ENCODE data around the gene MEG3.
"Not testable (repeated sequence)": the region's sequence is repeated elsewhere in the genome, so short reads cannot be mapped to it uniquely, and the experiment has no call there.

The MEG3 gene

GRCh38 chr14:100800041-100800440, 25.9 kb upstream of the MEG3 start:
- Histone ChIP-seq H2AK5ac (ENCODE audit: low read length) (no peak overlapping the region), H2BK5ac (ENCODE audit: low read length) (no peak overlapping the region), H4K8ac (ENCODE audit: low read depth, low read length) (no peak overlapping the region), H3K4ac (ENCODE audit: low read depth, low read length) (no peak overlapping the region), H3K27me3 (ENCODE audit: insufficient read depth, low read length, poor library complexity) (no peaks in the 10 kb centered on the region), H3K4me1 (ENCODE audit: control insufficient read depth, low read depth, low read length) (no peaks in the 10 kb centered on the region), H2BK120ac (ENCODE audit: low read depth, low read length) (no peak overlapping the region), H3K4me3 (ENCODE audit: low read length) (no peak overlapping the region), H3K79me1 (ENCODE audit: low read length) (no peaks in the 10 kb centered on the region), H3K79me2 (ENCODE audit: control insufficient read depth, insufficient read depth, low read length) (no peaks in the 10 kb centered on the region), H3K36me3 (ENCODE audit: control insufficient read depth, insufficient read depth, low read length) (no peaks in the 10 kb centered on the region), H3K56ac (ENCODE audit: low read length) (no peak overlapping the region), H3K9ac (ENCODE audit: low read length) (no peak overlapping the region), H2BK15ac (replicated peaks; ENCODE audit: low read depth) (no peak overlapping the region), H3K27ac (ENCODE audit: low read depth, low read length) (no peak overlapping the region), H3K23ac (ENCODE audit: low read length) (no peak overlapping the region), H3K4me2 (ENCODE audit: low read length) (no peak overlapping the region), H3K18ac (ENCODE audit: low read length) (no peak overlapping the region), H4K5ac (ENCODE audit: low read length) (no peak overlapping the region)
- WGBS (ENCODE audit: extremely low coverage, insufficient coverage, low lambda C conversion rate), result no CpG with 5 or more reads among the region's 4 CpGs
- no peak for DNase-seq

GRCh38 chr14:100801433-100801832, 24.5 kb upstream of the MEG3 start:
- H2BK5ac ChIP-seq (ENCODE audit: low read length); H3K9ac ChIP-seq (ENCODE audit: low read length); H3K79me1 ChIP-seq (ENCODE audit: low read length); H3K36me3 ChIP-seq (ENCODE audit: control insufficient read depth, insufficient read depth, low read length); H2BK120ac ChIP-seq (ENCODE audit: low read depth, low read length); H3K23ac ChIP-seq (ENCODE audit: low read length); H3K27me3 ChIP-seq (ENCODE audit: insufficient read depth, low read length, poor library complexity); H3K4me3 ChIP-seq (ENCODE audit: low read length); H3K27ac ChIP-seq (ENCODE audit: low read depth, low read length); H3K56ac ChIP-seq (ENCODE audit: low read length); H3K4me1 ChIP-seq (ENCODE audit: control insufficient read depth, low read depth, low read length); H3K4me2 ChIP-seq (ENCODE audit: low read length); H4K5ac ChIP-seq (ENCODE audit: low read length); H4K8ac ChIP-seq (ENCODE audit: low read depth, low read length); H3K79me2 ChIP-seq (ENCODE audit: control insufficient read depth, insufficient read depth, low read length); DNase-seq; H3K18ac ChIP-seq (ENCODE audit: low read length); H2BK15ac ChIP-seq (replicated peaks; ENCODE audit: low read depth); H3K4ac ChIP-seq (ENCODE audit: low read depth, low read length); H2AK5ac ChIP-seq (ENCODE audit: low read length): not testable (repeated sequence)
- no CpG with 5 or more reads among the region's 9 CpGs for WGBS (ENCODE audit: extremely low coverage, insufficient coverage, low lambda C conversion rate)

DNA sequence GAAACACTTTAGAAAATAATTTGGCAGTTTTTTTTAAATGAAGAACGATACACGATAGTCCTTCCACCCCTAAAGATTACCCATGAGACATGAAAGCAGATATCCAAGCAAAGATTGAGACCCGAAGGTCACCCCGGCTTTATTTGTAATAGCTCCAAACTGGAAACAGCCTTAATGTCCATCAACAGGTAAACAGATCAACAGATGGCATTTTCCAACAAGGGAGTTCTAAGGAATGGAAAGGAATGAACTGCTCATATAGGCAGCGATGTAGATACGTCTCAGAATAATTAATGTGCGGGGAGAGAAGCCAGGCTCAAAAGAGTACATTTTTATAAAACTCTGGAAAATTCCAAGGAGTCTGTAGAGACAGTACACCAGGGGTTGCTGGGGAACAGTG, 23.7 kb upstream of the MEG3 start:
- H3K36me3 ChIP-seq (ENCODE audit: control insufficient read depth, insufficient read depth, low read length), result no peaks in the 10 kb centered on the region
- no peak overlapping the region for H4K8ac ChIP-seq (ENCODE audit: low read depth, low read length)
- no peak overlapping the region for H4K5ac ChIP-seq (ENCODE audit: low read length)
- no peaks in the 10 kb centered on the region for H3K4me1 ChIP-seq (ENCODE audit: control insufficient read depth, low read depth, low read length)
- H3K4me2 ChIP-seq (ENCODE audit: low read length), result no peak overlapping the region
- DNase-seq, result no peak
- no peak overlapping the region for H3K27ac ChIP-seq (ENCODE audit: low read depth, low read length)
- no peak overlapping the region for H3K4ac ChIP-seq (ENCODE audit: low read depth, low read length)
- no peak overlapping the region for H2BK15ac ChIP-seq (replicated peaks; ENCODE audit: low read depth)
- no peak overlapping the region for H3K4me3 ChIP-seq (ENCODE audit: low read length)
- no peaks in the 10 kb centered on the region for H3K79me2 ChIP-seq (ENCODE audit: control insufficient read depth, insufficient read depth, low read length)
- H3K23ac ChIP-seq (ENCODE audit: low read length), result no peak overlapping the region
- WGBS (ENCODE audit: extremely low coverage, insufficient coverage, low lambda C conversion rate), result no CpG with 5 or more reads among the region's 7 CpGs
- H2BK120ac ChIP-seq (ENCODE audit: low read depth, low read length), result no peak overlapping the region
- H2AK5ac ChIP-seq (ENCODE audit: low read length), result no peak overlapping the region
- no peak overlapping the region for H3K56ac ChIP-seq (ENCODE audit: low read length)
- no peaks in the 10 kb centered on the region for H3K27me3 ChIP-seq (ENCODE audit: insufficient read depth, low read length, poor library complexity)
- no peaks in the 10 kb centered on the region for H3K79me1 ChIP-seq (ENCODE audit: low read length)
- no peak overlapping the region for H3K9ac ChIP-seq (ENCODE audit: low read length)
- no peak overlapping the region for H3K18ac ChIP-seq (ENCODE audit: low read length)
- no peak overlapping the region for H2BK5ac ChIP-seq (ENCODE audit: low read length)

GRCh38 chr14:100802766-100803165, 23.2 kb upstream of the MEG3 start:
- H3K4me3 ChIP-seq (ENCODE audit: low read length), result no peak overlapping the region
- no CpG with 5 or more reads among the region's 5 CpGs for WGBS (ENCODE audit: extremely low coverage, insufficient coverage, low lambda C conversion rate)
- no peak overlapping the region for H3K4ac ChIP-seq (ENCODE audit: low read depth, low read length)
- no peak overlapping the region for H4K8ac ChIP-seq (ENCODE audit: low read depth, low read length)
- H3K36me3 ChIP-seq (ENCODE audit: control insufficient read depth, insufficient read depth, low read length), result no peaks in the 10 kb centered on the region
- no peak overlapping the region for H3K23ac ChIP-seq (ENCODE audit: low read length)
- no peaks in the 10 kb centered on the region for H3K79me1 ChIP-seq (ENCODE audit: low read length)
- H3K79me2 ChIP-seq (ENCODE audit: control insufficient read depth, insufficient read depth, low read length), result no peaks in the 10 kb centered on the region
- no peak overlapping the region for H4K5ac ChIP-seq (ENCODE audit: low read length)
- H2BK15ac ChIP-seq (replicated peaks; ENCODE audit: low read depth), result no peak overlapping the region
- no peaks in the 10 kb centered on the region for H3K27me3 ChIP-seq (ENCODE audit: insufficient read depth, low read length, poor library complexity)
- H3K27ac ChIP-seq (ENCODE audit: low read depth, low read length), result no peak overlapping the region
- no peak for DNase-seq
- no peak overlapping the region for H2AK5ac ChIP-seq (ENCODE audit: low read length)
- no peak overlapping the region for H3K18ac ChIP-seq (ENCODE audit: low read length)
- H2BK120ac ChIP-seq (ENCODE audit: low read depth, low read length), result no peak overlapping the region
- H3K56ac ChIP-seq (ENCODE audit: low read length), result no peak overlapping the region
- no peak overlapping the region for H3K4me2 ChIP-seq (ENCODE audit: low read length)
- no peak overlapping the region for H3K9ac ChIP-seq (ENCODE audit: low read length)
- H3K4me1 ChIP-seq (ENCODE audit: control insufficient read depth, low read depth, low read length), result no peaks in the 10 kb centered on the region
- H2BK5ac ChIP-seq (ENCODE audit: low read length), result no peak overlapping the region

DNA sequence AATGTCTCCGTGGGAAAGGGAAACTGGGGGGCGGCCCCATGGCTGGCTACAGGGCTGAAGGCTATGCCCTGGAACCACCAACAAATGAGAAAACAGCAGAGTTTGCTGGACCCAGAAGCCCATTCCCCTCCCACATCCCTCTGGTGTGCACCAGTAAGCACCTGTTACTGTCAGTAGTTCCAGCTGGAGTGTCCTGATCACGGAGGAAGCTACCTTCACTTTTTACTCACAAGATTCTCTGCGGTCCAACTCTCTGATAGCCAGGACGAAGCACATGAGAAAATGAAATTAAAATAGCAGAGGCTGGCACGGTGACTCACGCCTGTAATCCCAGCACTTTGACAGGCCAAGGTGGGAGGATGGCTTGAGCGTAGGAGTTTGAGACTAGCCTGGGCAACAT, 22.7 kb upstream of the MEG3 start:
- no peaks in the 10 kb centered on the region for H3K4me1 ChIP-seq (ENCODE audit: control insufficient read depth, low read depth, low read length)
- no peak overlapping the region for H3K4ac ChIP-seq (ENCODE audit: low read depth, low read length)
- no peaks in the 10 kb centered on the region for H3K79me1 ChIP-seq (ENCODE audit: low read length)
- H3K27ac ChIP-seq (ENCODE audit: low read depth, low read length), result no peak overlapping the region
- no peaks in the 10 kb centered on the region for H3K79me2 ChIP-seq (ENCODE audit: control insufficient read depth, insufficient read depth, low read length)
- H3K27me3 ChIP-seq (ENCODE audit: insufficient read depth, low read length, poor library complexity), result no peaks in the 10 kb centered on the region
- H3K36me3 ChIP-seq (ENCODE audit: control insufficient read depth, insufficient read depth, low read length), result no peaks in the 10 kb centered on the region
- no peak overlapping the region for H3K4me2 ChIP-seq (ENCODE audit: low read length)
- H3K56ac ChIP-seq (ENCODE audit: low read length), result no peak overlapping the region
- H3K4me3 ChIP-seq (ENCODE audit: low read length), result no peak overlapping the region
- no peak overlapping the region for H3K18ac ChIP-seq (ENCODE audit: low read length)
- no CpG with 5 or more reads among the region's 8 CpGs for WGBS (ENCODE audit: extremely low coverage, insufficient coverage, low lambda C conversion rate)
- no peak overlapping the region for H2BK15ac ChIP-seq (replicated peaks; ENCODE audit: low read depth)
- no peak overlapping the region for H2BK5ac ChIP-seq (ENCODE audit: low read length)
- DNase-seq, result no peak
- no peak overlapping the region for H4K8ac ChIP-seq (ENCODE audit: low read depth, low read length)
- no peak overlapping the region for H4K5ac ChIP-seq (ENCODE audit: low read length)
- no peak overlapping the region for H3K23ac ChIP-seq (ENCODE audit: low read length)
- no peak overlapping the region for H3K9ac ChIP-seq (ENCODE audit: low read length)
- H2BK120ac ChIP-seq (ENCODE audit: low read depth, low read length), result no peak overlapping the region
- no peak overlapping the region for H2AK5ac ChIP-seq (ENCODE audit: low read length)

DNA sequence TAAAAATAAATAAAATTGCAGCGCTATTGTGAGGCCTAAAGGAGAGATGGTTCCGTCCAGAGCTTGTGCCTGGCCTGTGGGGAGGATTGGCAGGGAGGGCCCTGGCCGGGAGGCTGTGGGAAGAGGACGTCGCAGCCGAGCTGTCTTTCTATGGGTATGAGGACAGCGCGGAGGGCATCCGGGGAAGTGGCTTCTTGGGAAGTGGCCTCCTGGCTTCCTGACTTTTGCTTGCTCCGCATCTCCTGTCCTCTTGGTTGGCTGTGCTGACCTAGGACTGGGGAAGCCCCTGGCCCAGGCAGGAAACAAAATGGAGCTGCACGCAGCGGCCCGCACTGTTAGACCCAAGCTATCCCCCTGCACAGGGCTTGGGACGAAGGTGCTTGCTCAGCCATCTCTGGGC, 22.2 kb upstream of the MEG3 start:
- no peak overlapping the region for H3K9ac ChIP-seq (ENCODE audit: low read length)
- WGBS (ENCODE audit: extremely low coverage, insufficient coverage, low lambda C conversion rate), result no CpG with 5 or more reads among the region's 14 CpGs
- no peaks in the 10 kb centered on the region for H3K4me1 ChIP-seq (ENCODE audit: control insufficient read depth, low read depth, low read length)
- no peaks in the 10 kb centered on the region for H3K79me2 ChIP-seq (ENCODE audit: control insufficient read depth, insufficient read depth, low read length)
- no peaks in the 10 kb centered on the region for H3K27me3 ChIP-seq (ENCODE audit: insufficient read depth, low read length, poor library complexity)
- no peak overlapping the region for H3K4me3 ChIP-seq (ENCODE audit: low read length)
- DNase-seq, result no peak
- no peaks in the 10 kb centered on the region for H3K79me1 ChIP-seq (ENCODE audit: low read length)
- H3K27ac ChIP-seq (ENCODE audit: low read depth, low read length), result no peak overlapping the region
- H3K56ac ChIP-seq (ENCODE audit: low read length), result no peak overlapping the region
- H3K36me3 ChIP-seq (ENCODE audit: control insufficient read depth, insufficient read depth, low read length), result no peaks in the 10 kb centered on the region
- no peak overlapping the region for H4K5ac ChIP-seq (ENCODE audit: low read length)
- no peak overlapping the region for H2BK15ac ChIP-seq (replicated peaks; ENCODE audit: low read depth)
- no peak overlapping the region for H2BK5ac ChIP-seq (ENCODE audit: low read length)
- no peak overlapping the region for H3K18ac ChIP-seq (ENCODE audit: low read length)
- no peak overlapping the region for H3K4ac ChIP-seq (ENCODE audit: low read depth, low read length)
- H2BK120ac ChIP-seq (ENCODE audit: low read depth, low read length), result no peak overlapping the region
- H3K4me2 ChIP-seq (ENCODE audit: low read length), result no peak overlapping the region
- H3K23ac ChIP-seq (ENCODE audit: low read length), result no peak overlapping the region
- H4K8ac ChIP-seq (ENCODE audit: low read depth, low read length), result no peak overlapping the region
- H2AK5ac ChIP-seq (ENCODE audit: low read length), result no peak overlapping the region

Measured in mesendoderm (in vitro differentiated cells).